ENCODE measurements around the gene KCNQ1. TPM values are rescaled to one million over a fixed set of nuclear protein-coding genes. Genes with fewer than 3 reads are reported as not detected.

KCNQ1 gene
- total and polyA plus RNA-seq, 2 of the 13 experiments (the other 11 are each of a cell fraction or from before 2014, with no cell fraction given), result 0.02 to 0.08 TPM

DNA sequence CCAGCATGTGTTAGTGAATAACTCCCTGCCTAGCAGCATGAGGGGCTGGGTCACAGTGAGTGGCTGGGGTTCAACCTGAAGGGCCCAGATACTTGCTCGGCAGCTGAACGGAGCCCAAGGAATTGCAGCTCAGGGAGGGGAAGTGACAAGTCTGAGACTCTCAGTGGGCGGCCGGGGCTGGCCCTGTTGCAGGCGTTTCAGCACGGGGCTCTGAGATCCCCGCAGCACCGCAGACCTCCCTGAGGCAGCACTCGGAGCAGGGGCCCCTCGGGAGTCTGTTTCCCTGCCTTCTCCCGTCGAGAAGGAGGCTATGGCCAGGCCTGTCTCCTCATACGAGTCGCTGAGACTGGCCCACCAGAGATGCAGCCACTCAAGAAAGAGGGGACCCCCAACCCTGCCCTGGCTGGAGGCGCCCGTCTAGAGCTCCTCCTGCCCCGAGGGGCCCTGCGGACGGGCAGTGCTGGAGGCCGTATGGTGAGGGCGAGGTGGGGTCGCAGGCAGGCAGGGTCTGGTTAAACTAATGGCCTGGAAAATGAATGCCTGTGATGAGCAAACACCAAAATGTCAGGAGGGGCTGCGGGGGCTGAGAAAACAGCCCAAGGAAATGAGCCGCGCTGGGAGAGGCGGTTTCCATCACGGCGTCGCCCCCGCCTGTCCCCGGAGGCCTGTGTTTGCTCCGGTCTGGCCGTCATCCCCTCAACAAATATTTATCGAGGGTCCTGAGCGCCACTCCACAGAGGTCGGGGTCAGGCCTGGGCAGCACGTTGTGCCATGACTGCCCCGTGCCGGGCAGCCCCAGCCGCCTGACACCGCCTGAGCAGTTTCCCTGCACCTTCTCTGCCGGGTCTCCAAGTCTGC, 35.0 kb upstream of the KCNQ1 start (continued):
- TF ChIP-seq, protein P1, sequence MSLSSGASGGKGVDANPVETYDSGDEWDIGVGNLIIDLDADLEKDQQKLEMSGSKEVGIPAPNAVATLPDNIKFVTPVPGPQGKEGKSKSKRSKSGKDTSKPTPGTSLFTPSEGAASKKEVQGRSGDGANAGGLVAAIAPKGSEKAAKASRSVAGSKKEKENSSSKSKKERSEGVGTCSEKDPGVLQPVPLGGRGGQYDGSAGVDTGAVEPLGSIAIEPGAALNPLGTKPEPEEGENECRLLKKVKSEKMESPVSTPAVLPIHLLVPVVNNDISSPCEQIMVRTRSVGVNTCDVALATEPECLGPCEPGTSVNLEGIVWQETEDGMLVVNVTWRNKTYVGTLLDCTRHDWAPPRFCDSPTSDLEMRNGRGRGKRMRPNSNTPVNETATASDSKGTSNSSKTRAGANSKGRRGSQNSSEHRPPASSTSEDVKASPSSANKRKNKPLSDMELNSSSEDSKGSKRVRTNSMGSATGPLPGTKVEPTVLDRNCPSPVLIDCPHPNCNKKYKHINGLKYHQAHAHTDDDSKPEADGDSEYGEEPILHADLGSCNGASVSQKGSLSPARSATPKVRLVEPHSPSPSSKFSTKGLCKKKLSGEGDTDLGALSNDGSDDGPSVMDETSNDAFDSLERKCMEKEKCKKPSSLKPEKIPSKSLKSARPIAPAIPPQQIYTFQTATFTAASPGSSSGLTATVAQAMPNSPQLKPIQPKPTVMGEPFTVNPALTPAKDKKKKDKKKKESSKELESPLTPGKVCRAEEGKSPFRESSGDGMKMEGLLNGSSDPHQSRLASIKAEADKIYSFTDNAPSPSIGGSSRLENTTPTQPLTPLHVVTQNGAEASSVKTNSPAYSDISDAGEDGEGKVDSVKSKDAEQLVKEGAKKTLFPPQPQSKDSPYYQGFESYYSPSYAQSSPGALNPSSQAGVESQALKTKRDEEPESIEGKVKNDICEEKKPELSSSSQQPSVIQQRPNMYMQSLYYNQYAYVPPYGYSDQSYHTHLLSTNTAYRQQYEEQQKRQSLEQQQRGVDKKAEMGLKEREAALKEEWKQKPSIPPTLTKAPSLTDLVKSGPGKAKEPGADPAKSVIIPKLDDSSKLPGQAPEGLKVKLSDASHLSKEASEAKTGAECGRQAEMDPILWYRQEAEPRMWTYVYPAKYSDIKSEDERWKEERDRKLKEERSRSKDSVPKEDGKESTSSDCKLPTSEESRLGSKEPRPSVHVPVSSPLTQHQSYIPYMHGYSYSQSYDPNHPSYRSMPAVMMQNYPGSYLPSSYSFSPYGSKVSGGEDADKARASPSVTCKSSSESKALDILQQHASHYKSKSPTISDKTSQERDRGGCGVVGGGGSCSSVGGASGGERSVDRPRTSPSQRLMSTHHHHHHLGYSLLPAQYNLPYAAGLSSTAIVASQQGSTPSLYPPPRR (CRISPR knock-in tag; IDR thresholded peaks at IDR 0.05; ENCODE audit: borderline replicate concordance), result peak; percentile 93
- TF ChIP-seq ZNF552 (CRISPR knock-in tag; IDR thresholded peaks at IDR 0.05; ENCODE audit: borderline replicate concordance) (no peak), ZNF17 (CRISPR knock-in tag; IDR thresholded peaks at IDR 0.05) (no peak), IKZF1 (IDR thresholded peaks at IDR 0.05) (no peak), SOX6 (IDR thresholded peaks at IDR 0.05) (no peak), SOX6 (CRISPR knock-in tag; IDR thresholded peaks at IDR 0.05) (peak; percentile 75), FOSL1 (CRISPR knock-in tag; IDR thresholded peaks at IDR 0.05; ENCODE audit: borderline replicate concordance) (no peak), HOXA7 (CRISPR knock-in tag; IDR thresholded peaks at IDR 0.05) (no peak), GATA4 (IDR thresholded peaks at IDR 0.05; ENCODE audit: borderline replicate concordance, low read depth) (peak; percentile 26; the same call in 1 of the 2 replicates), CENPT (CRISPR knock-in tag; IDR thresholded peaks at IDR 0.05; ENCODE audit: low read depth) (no peak), ATF7 (IDR thresholded peaks at IDR 0.05) (no peak), ATF7 (CRISPR knock-in tag; IDR thresholded peaks at IDR 0.05) (no peak), STAG1 (CRISPR knock-in tag; IDR thresholded peaks at IDR 0.05) (no peak), SAP130 (CRISPR knock-in tag; IDR thresholded peaks at IDR 0.05; ENCODE audit: low read depth) (peak; percentile 65), ZNF326 (CRISPR knock-in tag; IDR thresholded peaks at IDR 0.05; ENCODE audit: borderline replicate concordance) (no peak), MTA1 (CRISPR knock-in tag; IDR thresholded peaks at IDR 0.05; ENCODE audit: borderline replicate concordance) (peak; percentile 58; the same call in 1 of the 2 replicates), AKAP8 (CRISPR knock-in tag; IDR thresholded peaks at IDR 0.05) (peak; percentile 57; the same call in 1 of the 2 replicates), ZNF510 (CRISPR knock-in tag; IDR thresholded peaks at IDR 0.05; ENCODE audit: low read depth) (no peak), ZFP36L2 (CRISPR knock-in tag; IDR thresholded peaks at IDR 0.05) (no peak), ZNF761 (CRISPR knock-in tag; conservative IDR thresholded peaks at IDR 0.05) (no peak), ELF4 (CRISPR knock-in tag; IDR thresholded peaks at IDR 0.05; ENCODE audit: borderline replicate concordance) (no peak)
- TF ChIP-seq, protein P2, sequence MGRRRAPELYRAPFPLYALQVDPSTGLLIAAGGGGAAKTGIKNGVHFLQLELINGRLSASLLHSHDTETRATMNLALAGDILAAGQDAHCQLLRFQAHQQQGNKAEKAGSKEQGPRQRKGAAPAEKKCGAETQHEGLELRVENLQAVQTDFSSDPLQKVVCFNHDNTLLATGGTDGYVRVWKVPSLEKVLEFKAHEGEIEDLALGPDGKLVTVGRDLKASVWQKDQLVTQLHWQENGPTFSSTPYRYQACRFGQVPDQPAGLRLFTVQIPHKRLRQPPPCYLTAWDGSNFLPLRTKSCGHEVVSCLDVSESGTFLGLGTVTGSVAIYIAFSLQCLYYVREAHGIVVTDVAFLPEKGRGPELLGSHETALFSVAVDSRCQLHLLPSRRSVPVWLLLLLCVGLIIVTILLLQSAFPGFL (CRISPR knock-in tag; IDR thresholded peaks at IDR 0.05), result no peak
- TF ChIP-seq, protein P3, sequence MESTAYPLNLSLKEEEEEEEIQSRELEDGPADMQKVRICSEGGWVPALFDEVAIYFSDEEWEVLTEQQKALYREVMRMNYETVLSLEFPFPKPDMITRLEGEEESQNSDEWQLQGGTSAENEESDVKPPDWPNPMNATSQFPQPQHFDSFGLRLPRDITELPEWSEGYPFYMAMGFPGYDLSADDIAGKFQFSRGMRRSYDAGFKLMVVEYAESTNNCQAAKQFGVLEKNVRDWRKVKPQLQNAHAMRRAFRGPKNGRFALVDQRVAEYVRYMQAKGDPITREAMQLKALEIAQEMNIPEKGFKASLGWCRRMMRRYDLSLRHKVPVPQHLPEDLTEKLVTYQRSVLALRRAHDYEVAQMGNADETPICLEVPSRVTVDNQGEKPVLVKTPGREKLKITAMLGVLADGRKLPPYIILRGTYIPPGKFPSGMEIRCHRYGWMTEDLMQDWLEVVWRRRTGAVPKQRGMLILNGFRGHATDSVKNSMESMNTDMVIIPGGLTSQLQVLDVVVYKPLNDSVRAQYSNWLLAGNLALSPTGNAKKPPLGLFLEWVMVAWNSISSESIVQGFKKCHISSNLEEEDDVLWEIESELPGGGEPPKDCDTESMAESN (CRISPR knock-in tag; conservative IDR thresholded peaks at IDR 0.05), result peak; percentile 73; the same call in 1 of the 2 replicates

Data from HepG2 (cell line).